K562 (cell line): ENCODE data around the gene MTA1. TPM values are rescaled to one million over a fixed set of nuclear protein-coding genes. Genes with fewer than 3 reads are reported as not detected.

Experiments
- ATAC-seq: fragments of 200-7000 bp; cut with Tn5 transposase; 3 replicates; pipeline ENCODE4 v1.9.1; 2020; ENCODE audit warnings: moderate library complexity
- BruUV-seq: library from RNA; stranded (reverse); fragments of 400-500 nt; replicated peaks from 2 replicates; lab custom pipeline; 2021; lab: Mats Ljungman, UMichigan
- CTCF ChIA-PET: fragments of 300-600 bp; formaldehyde crosslinking; extraction: SDS; loops from one replicate; lab custom pipeline; 2021; ENCODE audit warnings: low intra/inter-chr PET ratio; lab: Yijun Ruan, JAX
- POLR2A ChIA-PET: fragments of 300-600, 350-650 bp; sonication (Branson Sonifier 250); formaldehyde crosslinking; extraction: SDS; loops from one replicate; lab custom pipeline; 2021; ENCODE audit warnings: antibody characterized with exemption, inconsistent platforms; lab: Yijun Ruan, JAX
- DNase-seq, 4 experiments: peaks; one replicate each; pipeline versions ENCODE4 v3.0.0 to v3.0.0-alpha.2; 2011 to 2018; ENCODE audit warnings: low spot score in 3 of 4, mixed read lengths in 3 of 4; ENCODE audit errors: extremely low read depth in 1 of 4
- FAIRE-seq: peaks from 2 replicates; lab custom pipeline; 2011; peaks lifted over from hg19 to GRCh38; lab: Jason Lieb, UNC
- H2AFZ ChIP-seq: 2 replicates; pipeline ENCODE4 v1.6.0; 2011; ENCODE audit warnings: low read depth, low read length, control low read depth, inconsistent platforms
- H3K27ac ChIP-seq: fragments of 200-600 bp; 3 replicates; pipeline ENCODE4 v1.8.0; 2011; ENCODE audit warnings: low read depth, mild to moderate bottlenecking, control low read depth, inconsistent platforms, low read length, moderate library complexity, mixed read lengths; ENCODE audit errors: extremely low read depth
- H3K27me3 ChIP-seq, 2 experiments: fragments of 300-600 bp in 1 of 2; 2 replicates in 1 of 2; 3 replicates in 1 of 2; pipeline versions ENCODE4 v1.6.0 to v1.8.0; 2011; ENCODE audit warnings: inconsistent platforms in 2 of 2, low read length in 2 of 2, mild to moderate bottlenecking in 1 of 2, mixed read lengths in 1 of 2, moderate library complexity in 1 of 2; ENCODE audit not compliant: control insufficient read depth in 2 of 2, insufficient read depth in 2 of 2
- H3K36me3 ChIP-seq: fragments of 300-600 bp; 3 replicates; pipeline ENCODE4 v1.8.0; 2011; ENCODE audit warnings: mild to moderate bottlenecking, low read length, inconsistent platforms; ENCODE audit not compliant: control insufficient read depth, insufficient read depth
- H3K4me1 ChIP-seq, 2 experiments: fragments of 200-600 bp in 1 of 2; replicated peaks in 1 of 2; 2 replicates in 1 of 2; 3 replicates in 1 of 2; pipeline versions ENCODE4 v1.5.1 to v1.8.0; 2011; ENCODE audit warnings: inconsistent platforms in 2 of 2, low read length in 2 of 2, mild to moderate bottlenecking in 1 of 2, mixed read lengths in 1 of 2, moderate library complexity in 1 of 2; ENCODE audit not compliant: control insufficient read depth in 2 of 2, insufficient read depth in 2 of 2
- H3K4me2 ChIP-seq: 2 replicates; pipeline ENCODE4 v1.6.1; 2011; ENCODE audit warnings: low read length, control low read depth, inconsistent platforms, mixed read lengths; ENCODE audit not compliant: insufficient read depth
- H3K4me3 ChIP-seq: fragments of 200-600 bp; sonication (generic), shearing (Covaris generic); 2 replicates; pipeline ENCODE4 v1.5.1; 2016; ENCODE audit warnings: control low read depth, inconsistent platforms
- H3K79me2 ChIP-seq: fragments of 200-600 bp; 3 replicates; pipeline ENCODE4 v1.8.0; 2011; ENCODE audit warnings: low read length, inconsistent platforms; ENCODE audit not compliant: control insufficient read depth, insufficient read depth
- H3K9ac ChIP-seq, 2 experiments: 2 replicates each; pipeline versions ENCODE4 v1.6.0 to v1.6.1; 2011; ENCODE audit warnings: low read depth in 2 of 2, low read length in 2 of 2, control low read depth in 1 of 2, inconsistent platforms in 1 of 2, mild to moderate bottlenecking in 1 of 2, mixed read lengths in 1 of 2; ENCODE audit not compliant: insufficient read depth in 1 of 2
- H3K9me1 ChIP-seq: one replicate; pipeline ENCODE4 v1.6.0; 2011; ENCODE audit warnings: inconsistent platforms, mild to moderate bottlenecking, low read length, moderate library complexity; ENCODE audit not compliant: control insufficient read depth, insufficient read depth
- H3K9me3 ChIP-seq: replicated peaks from 2 replicates; pipeline ENCODE4 v1.5.1; 2011; ENCODE audit warnings: low read depth, low read length, inconsistent platforms; ENCODE audit not compliant: control insufficient read depth, insufficient read depth
- H4K20me1 ChIP-seq: replicated peaks from 2 replicates; pipeline ENCODE4 v1.6.1; 2011; ENCODE audit warnings: low read length, inconsistent platforms, mixed read lengths; ENCODE audit not compliant: control insufficient read depth, insufficient read depth
- HNRNPL ChIP-seq: fragments of 200-400 bp; formaldehyde crosslinking; IDR thresholded peaks from 2 replicates; pipeline ENCODE4 v1.6.1; 2017; ENCODE audit warnings: low read depth, mild to moderate bottlenecking, low read length
- HNRNPUL1 ChIP-seq: fragments of 200-400 bp; formaldehyde crosslinking; IDR thresholded peaks from 2 replicates; pipeline ENCODE4 v1.6.1; 2017; ENCODE audit warnings: low read length
- POLR2G ChIP-seq: fragments of 200-400 bp; formaldehyde crosslinking; IDR thresholded peaks from 2 replicates; pipeline ENCODE4 v1.6.1; 2017; ENCODE audit warnings: low read depth, mild to moderate bottlenecking, antibody characterized with exemption, low read length, moderate library complexity
- SMAD3 ChIP-seq: fragments of 450-650 bp; formaldehyde crosslinking; conservative IDR thresholded peaks from 2 replicates; pipeline ENCODE4 v1.4.0; 2020; ENCODE audit warnings: mild to moderate bottlenecking
- WGBS: fragments of 100-300 bp; shearing (Covaris generic); methylation state at CpG from one replicate; pipeline ENCODE4 v1.1.6; 2016; ENCODE audit warnings: low coverage, mixed read lengths; ENCODE audit not compliant: insufficient coverage; ENCODE audit errors: missing lambda C conversion rate; 5-methylcytosine and 5-hydroxymethylcytosine counted together
- in situ Hi-C: fragments of 300-500 bp; cut with MboI; formaldehyde crosslinking; loops from 4 replicates; pipeline ENCODE4 v1.15.0; 2018; ENCODE audit warnings: inconsistent platforms, mixed read lengths
- intact Hi-C: fragments of 100-400 bp; cut with micrococcal nuclease; formaldehyde crosslinking; loops from 2 replicates; pipeline ENCODE4 v1.14.2; 2022
- polyA plus RNA-seq, 8 experiments: library from polyadenylated mRNA; depleted of rRNA in 4 of 8; stranded (reverse) in 5 of 8; unstranded in 3 of 8; fragments of >200 nt; fragmentation: Nextera tagmentation in 2 of 8; fragmentation: Illumina TruSeq in 1 of 8; extraction: Ambion mirVana in 2 of 8; extraction: Trizol in 1 of 8; gene quantifications; 2 replicates each; pipeline versions ENCODE4 v1.2.1 to v1.2.3, GENCODE V29; 2011 to 2014; ENCODE audit warnings: inconsistent platforms in 1 of 8, missing spikeins in 1 of 8
- total RNA-seq, 7 experiments: library from RNA; depleted of rRNA in 6 of 7; stranded (reverse); fragments of >200 nt in 6 of 7; fragmentation: Illumina TruSeq in 2 of 7; extraction: Trizol in 2 of 7; gene quantifications; 2 replicates each; pipeline versions ENCODE4 v1.2.1 to v1.2.3, GENCODE V29; 2011 to 2021; ENCODE audit warnings: low replicate concordance in 1 of 7

The MTA1 gene
- total and polyA plus RNA-seq, 9 of the 15 experiments (the other 6 are each of a cell fraction or from before 2014, with no cell fraction given) = 0.13 to 118 (median 32.3) TPM

GRCh38 chr14:105436891-105437722 lies 17.5 kb downstream of the MTA1 start:
- H2AFZ ChIP-seq = no peak overlapping the region
- no peak overlapping the region for H3K9ac ChIP-seq
- peaks cover 8% of the 10 kb centered on the region; the same call in 1 of the 2 replicates for H4K20me1 ChIP-seq
- ChIA-PET CTCF (no interaction called here), POLR2A (interaction anchor here (0.7 kb wide), 1 partner anchor 20 kb away, joined by 3 read pairs; no protein-coding TSS in a partner anchor)
- no peaks in the 10 kb centered on the region for H3K27me3 ChIP-seq
- TF ChIP-seq HNRNPL = no peak
- TF ChIP-seq SMAD3 (CRISPR knock-in tag) = no peak
- TF ChIP-seq POLR2G = 0 out of 2 replicates have a peak, but pooled peaks have one; percentile 52
- no peak for TF ChIP-seq HNRNPUL1
- H3K27ac ChIP-seq = no peak overlapping the region
- in situ Hi-C loops = no loop called here
- H3K79me2 ChIP-seq = peaks cover 69% of the 10 kb centered on the region
- H3K9me3 ChIP-seq = no peaks in the 10 kb centered on the region
- H3K4me2 ChIP-seq = no peak overlapping the region
- FAIRE-seq (no peak), DNase-seq (no peak), ATAC-seq (no peak)
- no TSS peak for BruUV-seq
- intact Hi-C loops = no loop called here
- H3K36me3 ChIP-seq = peaks cover 44% of the 10 kb centered on the region; the same call in 1 of the 3 replicates
- H3K4me3 ChIP-seq = no peak overlapping the region
- 92% methylated on average over 16 of the region's 31 CpGs for WGBS
- H3K9me1 ChIP-seq = no peaks in the 10 kb centered on the region
- peaks cover 0 to 50% of the 10 kb centered on the region in 2 experiments; a peak in 2 of 5 replicates for H3K4me1 ChIP-seq
